ENCODE data around the gene RBM43.

- TF ChIP-seq CTCF (IDR thresholded peaks at IDR 0.05) (no peak), ZFX (IDR thresholded peaks at IDR 0.05; ENCODE audit: borderline replicate concordance) (no peak)
These were observed 14.2 kb downstream of the RBM43 start for GRCh38 chr2:151247432-151247831.

All from 22Rv1 (cell line).